RWPE2 (cell line): Measurements from ENCODE around the gene MAP2K7.

Source experiments
- ATAC-seq: fragments of 200-7000 bp; cut with Tn5 transposase; 3 replicates; pipeline ENCODE4 v1.9.1; 2021; ENCODE audit warnings: low read depth
- DNase-seq: peaks from one replicate; pipeline ENCODE4 v3.0.0-alpha.2; 2020; ENCODE audit warnings: low spot score
- H3K27ac ChIP-seq: fragments of 450-650 bp; 2 replicates; pipeline ENCODE4 v1.5.1; 2017; ENCODE audit warnings: mild to moderate bottlenecking; ENCODE audit not compliant: poor library complexity, severe bottlenecking
- H3K27me3 ChIP-seq: fragments of 250-450 bp; sonication (Bioruptor Pico); 2 replicates; pipeline ENCODE4 v1.5.1; 2021; ENCODE audit warnings: mild to moderate bottlenecking, moderate library complexity; ENCODE audit not compliant: insufficient read depth, poor library complexity, severe bottlenecking
- H3K36me3 ChIP-seq: fragments of 250-450 bp; sonication (Bioruptor Pico); 2 replicates; pipeline ENCODE4 v1.5.1; 2020; ENCODE audit warnings: low read depth, mild to moderate bottlenecking, moderate library complexity
- H3K4me1 ChIP-seq: fragments of 250-450 bp; sonication (Bioruptor Pico); 2 replicates; pipeline ENCODE4 v1.5.1; 2021; ENCODE audit warnings: mild to moderate bottlenecking, moderate library complexity; ENCODE audit not compliant: insufficient read depth, poor library complexity, severe bottlenecking
- H3K4me3 ChIP-seq: fragments of 250-450 bp; sonication (Bioruptor Pico); 2 replicates; pipeline ENCODE4 v1.5.1; 2021; ENCODE audit warnings: mild to moderate bottlenecking, moderate library complexity; ENCODE audit not compliant: severe bottlenecking
- H3K9me3 ChIP-seq: fragments of 250-450 bp; sonication (Bioruptor Pico); 2 replicates; pipeline ENCODE4 v1.5.1; 2021; ENCODE audit warnings: mild to moderate bottlenecking, moderate library complexity; ENCODE audit not compliant: severe bottlenecking
- CTCF ChIP-seq: fragments of 450-650 bp; IDR thresholded peaks from one replicate; pipeline ENCODE4 v1.5.1; 2017; ENCODE audit warnings: mild to moderate bottlenecking, moderate library complexity; ENCODE audit not compliant: poor library complexity, severe bottlenecking

The MAP2K7 gene

GRCh38 chr19:7903244-7904073 is at the start of gene MAP2K7:
Gene MAP2K7, plus strand, starts transcription at chr19:7903877. Its CDS starts 68 bp downstream, at chr19:7903945.
- Histone ChIP-seq H3K4me3 (peak within 1 kb of the TSS; percentile 75), H3K27ac (peak within 1 kb of the TSS; percentile 67), H3K9me3 (no peaks in the 10 kb centered on the region), H3K27me3 (no peaks in the 10 kb centered on the region), H3K36me3 (peaks cover 27% of the 10 kb centered on the region), H3K4me1 (peaks cover 13% of the 10 kb centered on the region)
- TF ChIP-seq CTCF = peak; percentile 86
- peak; percentile 69 for ATAC-seq
- peak; percentile 98 for DNase-seq

GRCh38 chr19:7855426-7856108 is 48.1 kb upstream of the MAP2K7 start:
- no peaks in the 10 kb centered on the region for H3K36me3 ChIP-seq
- TF ChIP-seq CTCF = no peak
- no peaks in the 10 kb centered on the region for H3K9me3 ChIP-seq
- no peak overlapping the region for H3K27ac ChIP-seq
- ATAC-seq (no peak), DNase-seq (peak; percentile 49)
- H3K4me3 ChIP-seq = no peak overlapping the region
- H3K4me1 ChIP-seq = peaks cover 2% of the 10 kb centered on the region
- no peaks in the 10 kb centered on the region for H3K27me3 ChIP-seq

- Histone ChIP-seq H3K4me3 (no peak overlapping the region), H3K9me3 (no peaks in the 10 kb centered on the region), H3K36me3 (no peaks in the 10 kb centered on the region), H3K4me1 (no peaks in the 10 kb centered on the region), H3K27me3 (no peaks in the 10 kb centered on the region), H3K27ac (no peak overlapping the region)
- no peak for ATAC-seq
- no peak for TF ChIP-seq CTCF
- DNase-seq = no peak
These were observed 47.5 kb upstream of the MAP2K7 start for GRCh38 chr19:7856109-7856591.

GRCh38 chr19:7856679-7857663 is 46.7 kb upstream of the MAP2K7 start:
- no peak for TF ChIP-seq CTCF
- Histone ChIP-seq H3K36me3 (no peaks in the 10 kb centered on the region), H3K9me3 (no peaks in the 10 kb centered on the region), H3K4me3 (no peak overlapping the region), H3K27me3 (no peaks in the 10 kb centered on the region), H3K4me1 (no peaks in the 10 kb centered on the region), H3K27ac (no peak overlapping the region)
- DNase-seq (peak; percentile 42), ATAC-seq (no peak)
